ENCODE measurements around the gene HCAR1. TPM values are rescaled to one million over a fixed set of nuclear protein-coding genes. Genes with fewer than 3 reads are reported as not detected.
"Not testable (repeated sequence)": the region's sequence is repeated elsewhere in the genome, so short reads cannot be mapped to it uniquely, and the experiment has no call there.

HCAR1 gene
- total RNA-seq, 1 experiment from 2014 or later: 4.0 TPM

- DNase-seq (no peak), ATAC-seq (no peak)
- no peaks in the 10 kb centered on the region for H3K4me1 ChIP-seq (ENCODE audit: insufficient read depth, low read length)
- TF ChIP-seq EZH2phosphoT487 (IDR thresholded peaks at IDR 0.05; ENCODE audit: borderline replicate concordance, low read length) (no peak), EZH2 (IDR thresholded peaks at IDR 0.05; ENCODE audit: low read length, unreplicated experiment) (no peak)
- TF ChIP-seq, protein P1, sequence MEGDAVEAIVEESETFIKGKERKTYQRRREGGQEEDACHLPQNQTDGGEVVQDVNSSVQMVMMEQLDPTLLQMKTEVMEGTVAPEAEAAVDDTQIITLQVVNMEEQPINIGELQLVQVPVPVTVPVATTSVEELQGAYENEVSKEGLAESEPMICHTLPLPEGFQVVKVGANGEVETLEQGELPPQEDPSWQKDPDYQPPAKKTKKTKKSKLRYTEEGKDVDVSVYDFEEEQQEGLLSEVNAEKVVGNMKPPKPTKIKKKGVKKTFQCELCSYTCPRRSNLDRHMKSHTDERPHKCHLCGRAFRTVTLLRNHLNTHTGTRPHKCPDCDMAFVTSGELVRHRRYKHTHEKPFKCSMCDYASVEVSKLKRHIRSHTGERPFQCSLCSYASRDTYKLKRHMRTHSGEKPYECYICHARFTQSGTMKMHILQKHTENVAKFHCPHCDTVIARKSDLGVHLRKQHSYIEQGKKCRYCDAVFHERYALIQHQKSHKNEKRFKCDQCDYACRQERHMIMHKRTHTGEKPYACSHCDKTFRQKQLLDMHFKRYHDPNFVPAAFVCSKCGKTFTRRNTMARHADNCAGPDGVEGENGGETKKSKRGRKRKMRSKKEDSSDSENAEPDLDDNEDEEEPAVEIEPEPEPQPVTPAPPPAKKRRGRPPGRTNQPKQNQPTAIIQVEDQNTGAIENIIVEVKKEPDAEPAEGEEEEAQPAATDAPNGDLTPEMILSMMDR (conservative IDR thresholded peaks at IDR 0.05; ENCODE audit: low read depth, low read length): no peak
- intact Hi-C loops (cut with micrococcal nuclease): no loop called here
- BruUV-seq (replicated peaks): no TSS peak
- CTCF ChIA-PET: no interaction called here
- no peaks in the 10 kb centered on the region for H3F3A ChIP-seq (ENCODE audit: low read length, unreplicated experiment)
- no peaks in the 10 kb centered on the region for H3K36me3 ChIP-seq (ENCODE audit: low read depth, low read length)
- H3K27me3 ChIP-seq (ENCODE audit: low read length): no peaks in the 10 kb centered on the region
- H3K79me2 ChIP-seq (ENCODE audit: low read length): no peaks in the 10 kb centered on the region
- no peaks in the 10 kb centered on the region for H3K9me2 ChIP-seq (replicated peaks; ENCODE audit: low read length)
- no peaks in the 10 kb centered on the region for H4K20me1 ChIP-seq (ENCODE audit: low read length)
- H2AFZ ChIP-seq (ENCODE audit: low read length): no peak overlapping the region
- H3K4me2 ChIP-seq (ENCODE audit: low read length): no peak overlapping the region
- no peak overlapping the region for H3K9ac ChIP-seq (ENCODE audit: low read length)
- H3K4me3 ChIP-seq (ENCODE audit: low read length): no peak overlapping the region
- no peaks in the 10 kb centered on the region for H3K9me3 ChIP-seq (ENCODE audit: low read length)
- POLR2A ChIA-PET (ENCODE audit: unreplicated experiment): no interaction called here
- no peak overlapping the region for H3K27ac ChIP-seq (ENCODE audit: low read length)
Measured at GRCh38 chr12:122686538-122686937, 44.1 kb downstream of the HCAR1 start.

DNA sequence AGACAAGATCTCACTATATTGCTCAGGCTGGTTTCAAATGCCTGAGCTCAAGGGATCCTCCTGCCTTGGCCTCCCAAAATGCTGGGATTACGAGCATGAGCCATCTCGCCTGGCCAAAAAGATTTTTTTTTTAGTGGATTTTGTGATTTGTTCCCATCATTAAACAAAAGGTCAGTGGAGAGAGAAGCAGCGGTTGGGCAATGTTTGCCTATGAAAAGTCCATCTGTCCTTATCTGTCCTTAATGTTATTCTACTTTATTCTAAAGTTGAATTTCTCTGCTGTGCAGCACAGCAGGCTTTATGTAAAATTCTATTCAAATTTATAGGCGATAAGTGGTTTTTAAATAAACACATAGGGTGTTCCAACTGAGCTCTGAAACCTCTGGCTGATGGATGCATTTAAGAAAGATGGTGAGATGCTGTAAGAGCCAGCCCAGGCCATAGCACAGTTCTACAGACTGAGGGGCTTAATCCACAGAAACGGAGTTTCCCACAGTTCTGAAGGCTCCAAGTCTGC, 46.3 kb downstream of the HCAR1 start:
- Histone ChIP-seq H3K27me3 (ENCODE audit: low read length) (no peaks in the 10 kb centered on the region), H3K9ac (ENCODE audit: low read length) (no peak overlapping the region), H3K4me2 (ENCODE audit: low read length) (no peak overlapping the region), H3K36me3 (ENCODE audit: low read depth, low read length) (no peaks in the 10 kb centered on the region), H3K27ac (ENCODE audit: low read length) (no peak overlapping the region), H3K4me1 (ENCODE audit: insufficient read depth, low read length) (peaks cover 8% of the 10 kb centered on the region), H3K9me2 (replicated peaks; ENCODE audit: low read length) (no peaks in the 10 kb centered on the region), H2AFZ (ENCODE audit: low read length) (no peak overlapping the region), H3K4me3 (ENCODE audit: low read length) (no peak overlapping the region), H3K79me2 (ENCODE audit: low read length) (no peaks in the 10 kb centered on the region), H4K20me1 (ENCODE audit: low read length) (no peaks in the 10 kb centered on the region), H3K9me3 (ENCODE audit: low read length) (no peaks in the 10 kb centered on the region), H3F3A (ENCODE audit: low read length, unreplicated experiment) (no peaks in the 10 kb centered on the region)
- BruUV-seq (replicated peaks): no TSS peak
- TF ChIP-seq EZH2 (IDR thresholded peaks at IDR 0.05; ENCODE audit: low read length, unreplicated experiment): no peak
- TF ChIP-seq EZH2phosphoT487 (IDR thresholded peaks at IDR 0.05; ENCODE audit: borderline replicate concordance, low read length): no peak
- TF ChIP-seq, protein P1 (conservative IDR thresholded peaks at IDR 0.05; ENCODE audit: low read depth, low read length): no peak
- CTCF ChIA-PET: no interaction called here
- DNase-seq: no peak
- intact Hi-C loops (cut with micrococcal nuclease): no loop called here
- no peak for ATAC-seq
- POLR2A ChIA-PET (ENCODE audit: unreplicated experiment): no interaction called here

DNA sequence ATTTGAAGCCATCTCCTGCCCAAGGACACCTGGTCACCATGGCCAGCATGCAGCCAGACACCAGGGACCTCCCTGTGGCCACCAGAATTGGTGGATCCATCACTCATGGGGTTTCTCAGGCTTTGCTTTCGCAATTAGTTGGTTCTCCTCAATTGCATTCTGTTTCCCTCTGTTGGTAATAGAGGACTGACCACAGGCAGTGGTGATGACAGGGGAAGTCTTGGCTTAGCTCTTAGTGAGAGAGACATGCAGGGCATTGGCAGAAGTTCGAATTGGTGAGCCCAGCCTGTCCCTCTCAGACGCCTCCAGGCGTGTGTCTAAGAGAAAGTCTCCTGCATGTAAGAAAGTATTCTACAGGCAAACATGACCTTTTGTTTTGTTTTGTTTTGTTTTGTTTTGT, 48.8 kb downstream of the HCAR1 start:
- Histone ChIP-seq H3K27ac (ENCODE audit: low read length) (no peak overlapping the region), H3F3A (ENCODE audit: low read length, unreplicated experiment) (no peaks in the 10 kb centered on the region), H4K20me1 (ENCODE audit: low read length) (no peaks in the 10 kb centered on the region), H3K4me3 (ENCODE audit: low read length) (no peak overlapping the region), H3K9me2 (replicated peaks; ENCODE audit: low read length) (no peaks in the 10 kb centered on the region), H2AFZ (ENCODE audit: low read length) (no peak overlapping the region), H3K4me2 (ENCODE audit: low read length) (no peak overlapping the region), H3K9ac (ENCODE audit: low read length) (no peak overlapping the region), H3K79me2 (ENCODE audit: low read length) (no peaks in the 10 kb centered on the region), H3K36me3 (ENCODE audit: low read depth, low read length) (no peaks in the 10 kb centered on the region), H3K9me3 (ENCODE audit: low read length) (no peaks in the 10 kb centered on the region), H3K27me3 (ENCODE audit: low read length) (no peaks in the 10 kb centered on the region), H3K4me1 (ENCODE audit: insufficient read depth, low read length) (peaks cover 24% of the 10 kb centered on the region)
- ChIA-PET CTCF (no interaction called here), POLR2A (ENCODE audit: unreplicated experiment) (no interaction called here)
- TF ChIP-seq, protein P1 (conservative IDR thresholded peaks at IDR 0.05; ENCODE audit: low read depth, low read length): no peak
- TF ChIP-seq EZH2phosphoT487 (IDR thresholded peaks at IDR 0.05; ENCODE audit: borderline replicate concordance, low read length) (no peak), EZH2 (IDR thresholded peaks at IDR 0.05; ENCODE audit: low read length, unreplicated experiment) (no peak)
- intact Hi-C loops (cut with micrococcal nuclease): no loop called here
- DNase-seq: no peak
- ATAC-seq: no peak
- BruUV-seq (replicated peaks): no TSS peak

GRCh38 chr12:122680989-122681388, 49.7 kb downstream of the HCAR1 start:
- H3K9me3 ChIP-seq (ENCODE audit: low read length); H3K4me3 ChIP-seq (ENCODE audit: low read length); POLR2A ChIA-PET (ENCODE audit: unreplicated experiment); ATAC-seq; intact Hi-C loops (cut with micrococcal nuclease); H3K9ac ChIP-seq (ENCODE audit: low read length); H3K27me3 ChIP-seq (ENCODE audit: low read length); DNase-seq; H3K27ac ChIP-seq (ENCODE audit: low read length); CTCF ChIA-PET; H3K79me2 ChIP-seq (ENCODE audit: low read length); H3K4me2 ChIP-seq (ENCODE audit: low read length); H4K20me1 ChIP-seq (ENCODE audit: low read length); H2AFZ ChIP-seq (ENCODE audit: low read length); H3K36me3 ChIP-seq (ENCODE audit: low read depth, low read length); BruUV-seq (replicated peaks); H3K9me2 ChIP-seq (replicated peaks; ENCODE audit: low read length); H3F3A ChIP-seq (ENCODE audit: low read length, unreplicated experiment): not testable (repeated sequence)
- peaks cover 24% of the 10 kb centered on the region for H3K4me1 ChIP-seq (ENCODE audit: insufficient read depth, low read length)
